SKM-1 treated with dmso at 0.1 percent for 144 hours (cell line): ENCODE measurements around the gene HSPA12A.

Experiments
- DNase-seq: peaks from one replicate; lab custom pipeline; 2025; ENCODE audit not compliant: unreplicated experiment; lab: John Stamatoyannopoulos, UW

Gene HSPA12A

DNA sequence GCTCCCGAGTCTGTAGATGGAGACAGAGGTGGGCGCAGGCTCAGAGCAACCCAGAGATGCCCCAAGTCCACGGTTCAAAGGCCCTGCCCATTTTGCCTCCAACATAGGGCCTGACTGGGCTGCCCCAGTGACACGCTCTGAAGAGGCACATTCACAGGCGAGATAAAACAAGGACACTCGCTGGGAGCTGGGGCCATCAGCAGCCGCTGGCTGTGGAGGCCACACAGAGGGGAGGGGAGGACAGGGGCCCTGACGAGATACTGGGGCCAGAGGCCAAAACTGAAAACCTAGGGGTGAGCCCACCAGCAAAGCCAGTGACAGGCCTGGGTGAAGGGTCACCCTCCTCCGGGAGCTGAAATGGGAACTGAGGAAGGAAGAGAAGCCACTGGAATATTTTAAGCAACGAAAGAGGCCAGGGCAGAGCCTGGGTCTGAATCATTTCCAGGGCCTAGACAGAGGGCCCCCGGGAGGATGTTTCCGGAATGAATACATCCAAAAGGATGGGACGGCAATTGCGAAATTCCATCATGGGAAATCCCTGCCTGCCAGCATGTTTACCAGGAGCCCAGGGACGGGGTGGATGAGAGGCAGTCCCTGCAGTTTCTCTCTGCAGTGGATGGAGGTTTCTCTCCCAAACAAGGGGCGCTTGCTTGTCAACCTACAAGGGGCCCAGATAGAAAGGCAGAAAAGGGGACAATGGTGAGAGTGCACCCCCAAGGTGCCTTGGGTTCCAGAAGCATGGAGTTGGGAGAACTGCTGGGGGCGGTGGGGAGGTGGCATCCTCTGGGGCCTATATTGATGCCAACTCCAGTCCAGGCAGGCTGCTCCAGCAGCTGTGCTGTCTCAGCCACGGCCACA lies 29.0 kb upstream of the HSPA12A start:
- DNase-seq = no peak

DNA sequence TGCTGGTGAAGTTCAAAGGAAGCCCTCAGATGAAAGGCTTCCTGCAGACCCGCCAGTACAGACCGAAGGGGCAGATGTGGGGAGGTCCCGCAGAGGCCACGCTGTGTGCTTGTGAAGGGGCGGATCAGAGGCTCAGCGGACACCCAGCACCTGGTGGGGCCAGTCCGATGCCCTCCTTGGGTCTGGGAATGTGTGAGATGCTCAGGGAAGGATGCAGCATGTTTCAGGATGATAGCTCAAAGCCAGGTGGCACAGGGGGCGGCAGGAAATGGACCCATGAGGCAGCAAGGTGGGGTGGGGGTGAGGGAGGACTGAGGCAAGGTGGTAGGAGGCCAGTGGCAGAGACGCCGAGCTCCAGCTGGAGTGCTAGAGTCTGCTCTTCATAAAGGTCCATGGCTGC lies 27.9 kb upstream of the HSPA12A start:
- no peak for DNase-seq

DNA sequence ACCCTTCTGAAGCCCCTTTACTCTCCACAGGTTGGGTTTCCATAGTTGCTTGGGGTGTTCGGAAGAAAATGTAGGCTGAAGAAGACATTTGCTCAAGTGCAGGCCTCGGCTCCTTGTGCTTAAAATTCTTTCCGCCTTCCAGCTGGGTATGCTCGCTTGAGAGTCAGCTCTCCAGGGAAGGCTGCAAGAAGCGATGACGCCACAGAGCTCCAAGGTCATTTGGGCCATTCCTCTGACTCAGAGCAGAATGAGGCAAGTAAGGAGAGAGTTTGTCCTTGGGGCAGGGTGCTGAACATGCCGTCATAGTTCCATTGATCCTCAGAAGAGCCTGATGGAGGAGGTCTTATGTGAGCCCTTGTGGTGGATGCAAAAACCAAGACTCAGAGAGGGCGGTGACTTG lies 27.4 kb upstream of the HSPA12A start:
- DNase-seq = no peak

DNA sequence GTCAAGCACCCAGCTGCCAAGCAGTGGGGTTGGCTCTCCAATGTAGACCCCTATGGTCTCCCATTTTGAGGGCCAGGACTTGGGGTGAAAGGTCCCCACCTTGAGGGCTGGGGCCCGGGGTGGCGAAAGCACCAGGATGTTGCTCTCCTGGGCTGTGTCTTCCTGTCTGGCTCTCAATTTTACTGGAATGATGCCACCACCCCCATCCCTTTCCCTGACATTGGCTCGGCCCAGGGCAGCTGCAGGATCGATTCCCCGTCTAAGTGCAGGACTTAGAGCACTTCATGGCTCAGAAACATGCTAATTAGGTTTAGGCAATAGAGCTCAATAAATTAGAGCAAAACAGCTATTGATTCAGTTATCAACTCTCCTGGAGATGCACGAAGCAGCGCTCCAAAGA lies 27.0 kb upstream of the HSPA12A start:
- no peak for DNase-seq

DNA sequence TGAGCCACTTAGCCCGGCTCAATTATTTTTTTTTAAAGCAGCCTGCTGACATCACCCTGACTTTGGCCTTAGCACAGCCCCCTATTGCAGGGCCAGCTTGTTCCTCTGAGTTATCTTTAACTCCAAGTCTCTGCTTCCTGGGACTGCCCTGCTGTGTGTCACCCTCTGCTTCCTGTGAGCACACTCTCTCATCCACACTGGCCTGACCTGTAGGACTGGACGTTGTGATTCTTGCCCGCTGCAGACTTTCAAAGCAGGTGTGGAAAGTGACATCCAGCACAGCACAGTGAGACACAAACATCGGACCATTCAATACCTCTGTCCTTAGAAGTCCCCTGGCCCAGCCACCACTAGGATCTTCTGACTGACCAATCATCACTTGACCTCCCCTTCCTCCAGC lies 26.4 kb upstream of the HSPA12A start:
- DNase-seq = peak; percentile 5

DNA sequence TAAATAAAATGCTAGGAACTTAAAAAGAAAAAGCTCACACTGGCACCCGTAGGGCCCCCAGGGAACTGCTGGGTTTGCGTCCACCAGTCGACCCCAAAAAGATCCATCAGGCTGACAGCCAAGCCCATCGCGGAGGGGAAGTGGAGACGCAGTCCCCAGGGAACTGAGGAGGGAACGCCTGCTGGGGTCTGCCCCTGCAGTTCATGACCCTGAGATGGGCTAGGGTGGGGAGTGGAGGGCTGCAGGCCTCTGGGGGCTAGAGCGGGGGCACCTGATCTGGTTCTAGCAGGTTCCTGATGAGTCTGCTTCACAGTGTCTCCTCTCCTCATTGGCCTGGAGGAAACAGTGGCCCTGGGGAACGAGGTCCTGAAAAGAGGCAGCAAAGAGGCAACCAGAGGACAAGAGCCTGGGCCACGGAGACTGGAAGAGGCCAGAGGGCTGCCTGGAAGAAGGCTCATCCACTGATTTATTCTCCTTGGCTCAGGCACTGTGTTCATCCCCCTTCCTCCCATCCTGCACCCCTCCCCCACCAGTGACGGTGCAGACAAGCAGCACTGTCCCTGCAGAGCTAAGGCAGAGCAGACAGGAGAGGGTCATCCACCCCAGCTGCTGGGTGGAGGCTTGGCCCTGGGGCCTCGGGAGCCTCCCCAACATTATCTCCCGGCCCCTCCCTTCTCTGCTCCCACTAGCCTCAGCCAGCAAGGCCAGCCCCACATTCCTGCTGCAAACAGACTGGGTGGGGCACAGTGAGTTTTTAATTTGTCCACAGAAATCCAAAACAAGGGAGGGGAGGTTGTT lies 24.7 kb upstream of the HSPA12A start:
- no peak for DNase-seq

DNA sequence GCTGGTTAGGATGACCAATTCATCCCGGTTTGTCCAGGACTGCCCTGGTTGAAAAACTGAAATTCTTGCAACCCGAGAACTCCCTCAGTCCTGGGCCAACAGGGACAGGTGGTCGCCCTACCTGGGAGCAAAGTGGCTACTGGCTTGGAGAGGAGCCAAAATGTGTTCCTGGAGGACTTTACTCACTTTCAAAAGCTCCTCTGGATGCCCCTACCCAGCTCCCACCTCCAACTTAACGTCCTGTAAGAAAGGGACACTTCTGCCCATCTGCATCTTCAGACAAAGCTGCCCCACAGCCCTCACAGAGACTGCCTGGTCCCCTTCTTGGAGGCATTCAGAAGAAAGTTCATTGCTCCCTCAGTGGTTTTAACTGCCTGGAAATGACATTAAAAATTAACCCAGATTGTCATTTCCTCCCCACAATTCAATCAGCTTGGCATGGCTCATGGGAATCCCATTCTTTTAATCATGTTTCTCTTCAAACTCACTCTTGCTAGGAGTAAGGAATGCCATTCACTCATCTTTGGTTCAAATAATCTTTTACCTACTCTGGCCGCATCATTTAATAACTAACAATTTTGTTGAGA lies 24.0 kb upstream of the HSPA12A start:
- no peak for DNase-seq

DNA sequence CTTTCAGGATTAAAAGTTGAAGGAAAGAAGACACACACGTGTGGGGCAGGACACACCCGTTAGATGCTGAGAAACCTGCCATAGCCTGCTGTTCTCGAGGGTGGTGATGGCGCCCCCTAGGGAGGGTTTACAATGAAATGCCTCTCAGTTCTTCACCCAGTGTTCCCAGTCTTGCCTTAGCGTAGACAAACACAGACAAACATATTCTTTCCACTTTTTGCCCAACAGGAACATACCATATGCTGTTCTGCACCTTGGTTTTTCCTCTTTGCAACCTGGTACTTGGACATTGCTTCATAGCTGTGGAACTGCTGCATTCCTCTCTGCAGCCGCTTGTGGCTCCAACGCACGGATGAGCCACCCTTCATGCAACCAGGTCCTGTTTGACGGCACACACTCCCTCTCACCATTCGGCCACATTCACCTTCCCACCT lies 23.3 kb upstream of the HSPA12A start:
- peak; percentile 4 for DNase-seq

DNA sequence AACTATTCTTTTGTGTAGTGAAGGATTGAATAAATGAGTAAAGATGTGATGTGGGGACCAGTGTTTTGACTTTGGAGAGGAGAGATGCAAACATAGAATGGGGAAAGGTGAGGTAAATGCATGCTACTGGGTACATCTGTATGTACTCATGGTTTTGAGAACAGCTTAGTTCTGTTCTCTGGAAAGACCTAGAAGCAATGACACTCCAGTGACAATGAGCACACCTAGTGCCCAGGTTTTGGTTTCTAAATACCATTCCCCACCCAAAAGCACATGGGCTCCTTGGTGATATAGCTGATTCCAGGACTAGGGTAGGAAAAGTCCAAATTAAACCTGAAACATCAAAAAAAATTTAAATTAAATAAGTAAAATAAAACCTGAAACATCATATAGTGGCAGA lies 22.6 kb upstream of the HSPA12A start:
- no peak for DNase-seq

DNA sequence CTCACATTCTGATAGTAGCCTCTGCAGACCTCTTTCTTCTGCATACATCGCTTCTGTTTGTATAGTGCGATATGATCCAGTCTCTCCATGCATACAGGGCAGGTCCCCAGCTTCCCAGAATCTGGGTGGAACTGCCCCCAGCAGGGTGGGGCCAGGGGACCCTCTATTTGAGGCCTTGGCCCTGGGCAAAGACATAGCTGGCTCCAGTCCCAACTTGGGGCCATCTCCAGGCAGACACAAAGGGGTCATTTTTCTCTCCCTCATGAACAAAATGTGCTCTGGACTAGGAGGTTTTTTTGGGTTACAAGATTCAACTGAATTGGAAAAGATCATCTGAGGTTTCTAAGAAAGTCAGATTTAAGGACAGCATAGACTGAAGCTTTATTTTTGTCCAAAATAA lies 21.1 kb upstream of the HSPA12A start:
- DNase-seq = no peak

DNA sequence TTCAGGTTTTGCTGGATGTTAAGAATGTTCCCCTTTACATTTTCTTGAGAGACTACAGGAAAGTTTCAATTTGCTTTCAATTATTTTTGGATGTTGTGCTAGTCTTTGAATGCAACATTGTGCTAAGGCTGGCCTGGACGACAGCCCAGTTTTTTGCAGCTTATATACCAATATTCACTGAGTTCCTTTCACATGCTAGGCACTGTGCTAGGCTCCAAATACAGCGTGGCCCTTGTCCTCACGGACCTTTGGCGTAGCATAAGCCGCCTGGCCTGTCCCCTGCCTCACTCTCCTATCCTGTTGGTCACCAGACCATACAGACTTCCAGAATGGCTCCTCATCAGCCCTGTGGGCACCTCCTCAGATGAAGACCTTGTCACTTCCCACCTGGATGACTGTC lies 19.5 kb upstream of the HSPA12A start:
- no peak for DNase-seq

DNA sequence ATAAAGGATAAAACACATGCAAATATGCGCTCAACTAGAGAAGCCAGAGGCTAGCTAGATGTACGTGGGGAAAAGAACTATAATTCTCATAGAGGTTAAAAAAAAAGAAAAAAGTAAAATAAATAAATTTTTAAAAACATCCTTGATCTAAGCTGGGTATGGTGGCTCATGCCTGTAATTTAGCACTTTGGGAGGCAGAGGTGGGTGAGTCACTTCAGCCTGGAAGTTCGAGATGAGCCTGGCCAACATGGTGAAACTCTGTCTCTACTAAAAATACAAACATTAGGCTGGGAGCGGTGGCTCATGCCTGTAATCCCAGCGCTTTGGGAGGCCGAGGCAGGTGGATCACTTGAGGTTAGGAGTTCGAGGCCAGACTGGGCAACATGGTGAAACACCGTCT lies 18.6 kb upstream of the HSPA12A start:
- no peak for DNase-seq

DNA sequence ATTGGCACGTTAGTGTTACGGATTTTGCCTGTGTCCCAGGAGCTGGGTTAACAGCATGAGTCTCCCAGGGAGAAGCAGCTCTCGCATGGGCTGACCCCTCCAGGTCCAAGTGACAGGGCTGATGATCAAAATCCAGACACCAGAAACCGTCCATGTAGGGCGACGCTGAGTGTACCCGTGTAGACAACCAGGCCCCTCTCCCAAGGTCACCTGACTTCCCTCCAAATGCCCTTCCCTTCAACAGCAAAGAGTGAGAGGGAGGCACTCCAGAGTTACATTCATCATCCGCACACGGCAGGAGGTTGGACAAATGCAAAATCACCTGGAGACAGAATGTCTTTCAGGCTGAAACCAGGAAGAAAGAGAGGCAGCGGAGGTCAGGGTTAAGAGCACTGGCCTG lies 14.9 kb upstream of the HSPA12A start:
- DNase-seq = no peak

DNA sequence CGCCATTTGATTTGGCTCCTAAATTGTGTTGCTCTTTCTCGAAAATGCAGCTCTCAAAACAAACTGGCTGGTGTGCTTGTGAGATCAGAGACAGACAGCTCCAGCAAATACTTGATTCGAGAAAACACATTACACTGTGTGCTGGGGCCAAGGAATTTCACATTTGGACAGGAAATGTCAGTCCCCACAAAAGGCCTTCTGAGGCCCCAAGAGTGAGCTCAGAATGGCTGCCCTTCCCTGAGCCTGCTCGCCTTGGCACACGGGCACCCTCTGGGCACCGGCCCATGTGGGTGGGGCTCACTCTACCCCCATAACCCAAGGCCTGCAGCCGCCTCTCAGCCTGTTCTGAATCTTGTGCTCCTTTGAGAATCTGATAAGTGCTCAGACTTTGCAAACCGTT lies 13.9 kb upstream of the HSPA12A start:
- DNase-seq = no peak

DNA sequence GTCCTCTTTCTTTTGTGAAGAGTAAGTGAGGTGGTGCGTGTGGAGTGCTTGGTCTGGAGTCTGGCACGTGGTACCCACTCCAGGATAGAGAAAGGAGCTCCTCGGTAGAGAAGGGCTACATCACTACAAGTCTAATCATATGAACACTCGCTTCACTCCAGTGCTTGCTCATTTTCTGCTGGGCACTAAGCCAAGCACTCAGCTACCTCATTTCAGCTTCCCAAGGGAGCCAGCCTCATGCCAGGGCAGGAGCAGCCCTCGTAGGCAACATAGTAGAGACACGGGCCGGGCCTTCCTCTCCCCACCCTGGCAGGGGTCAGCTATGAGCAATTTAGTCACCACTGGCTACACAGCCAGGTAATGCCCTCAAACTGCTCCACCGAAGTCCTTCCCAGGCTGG lies 11.4 kb upstream of the HSPA12A start:
- DNase-seq = no peak

DNA sequence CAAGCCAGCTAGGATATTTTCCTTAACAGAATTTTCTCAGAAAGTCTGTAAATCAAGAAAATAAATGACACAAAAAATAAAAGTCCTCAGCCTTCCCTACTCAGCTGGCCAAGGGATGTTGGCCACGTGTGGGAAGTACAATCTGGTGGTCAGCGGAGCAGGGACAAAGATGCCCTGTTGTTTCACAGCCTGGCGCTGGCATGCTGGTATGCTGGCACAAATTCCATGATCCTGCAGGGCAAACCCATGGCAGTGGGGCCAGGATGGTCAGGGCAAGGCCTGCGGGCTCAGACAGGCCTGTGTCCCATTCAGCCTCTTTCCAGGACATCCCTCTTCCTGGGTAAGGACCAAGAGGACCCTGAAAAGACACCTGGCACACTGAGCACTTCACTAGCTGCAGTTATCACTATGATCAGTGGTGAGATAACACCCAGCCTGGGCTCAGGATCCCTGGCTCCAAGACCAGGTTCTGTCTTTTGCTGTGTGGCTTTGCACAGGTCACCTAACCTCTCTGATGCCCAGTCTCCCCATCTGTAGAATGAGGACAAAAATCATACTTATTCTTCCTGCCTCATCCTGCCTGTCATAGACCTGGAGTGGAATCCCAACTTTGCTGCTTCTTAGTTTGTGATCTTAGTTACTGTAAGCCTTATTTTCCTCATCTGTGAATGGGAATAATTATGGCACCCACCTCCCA lies 10.8 kb upstream of the HSPA12A start:
- no peak for DNase-seq

DNA sequence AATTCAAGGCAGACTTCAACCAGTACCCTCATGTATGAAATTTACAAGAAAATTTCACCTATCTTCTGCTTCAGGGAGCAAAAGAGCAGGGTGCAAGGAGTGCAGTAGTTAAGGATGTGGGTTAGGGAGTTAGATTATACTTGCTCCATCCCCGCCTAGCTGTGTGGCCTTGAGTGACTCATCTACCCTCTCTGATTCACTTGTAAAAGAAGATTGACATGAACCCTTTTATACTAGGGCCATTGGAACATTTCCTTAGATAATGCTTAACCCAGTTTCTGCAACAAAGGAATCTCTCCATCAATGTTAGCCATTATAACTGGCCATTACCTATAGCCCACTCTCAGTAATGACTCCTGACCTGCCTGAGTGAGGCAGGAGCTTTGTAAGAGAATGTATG lies 10.2 kb upstream of the HSPA12A start:
- DNase-seq = no peak

DNA sequence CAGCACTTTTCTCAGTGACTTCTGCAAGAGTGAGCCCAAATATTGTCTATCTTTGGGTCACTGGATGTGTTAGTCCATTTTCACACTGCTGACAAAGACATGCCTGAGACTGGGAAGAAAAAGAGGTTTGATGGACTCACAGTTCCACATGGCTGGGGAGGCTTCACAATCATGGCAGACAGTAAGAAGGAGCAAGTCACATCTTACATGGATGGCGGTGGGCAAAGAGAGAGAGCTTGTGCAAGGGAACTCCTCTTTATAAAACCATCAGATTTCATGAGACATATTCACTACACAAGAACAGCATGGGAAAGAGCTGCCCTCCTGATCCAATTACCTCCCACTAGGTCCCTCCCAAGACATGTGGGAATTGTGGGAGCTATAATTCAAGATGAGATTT lies 6.1 kb upstream of the HSPA12A start:
- no peak for DNase-seq

DNA sequence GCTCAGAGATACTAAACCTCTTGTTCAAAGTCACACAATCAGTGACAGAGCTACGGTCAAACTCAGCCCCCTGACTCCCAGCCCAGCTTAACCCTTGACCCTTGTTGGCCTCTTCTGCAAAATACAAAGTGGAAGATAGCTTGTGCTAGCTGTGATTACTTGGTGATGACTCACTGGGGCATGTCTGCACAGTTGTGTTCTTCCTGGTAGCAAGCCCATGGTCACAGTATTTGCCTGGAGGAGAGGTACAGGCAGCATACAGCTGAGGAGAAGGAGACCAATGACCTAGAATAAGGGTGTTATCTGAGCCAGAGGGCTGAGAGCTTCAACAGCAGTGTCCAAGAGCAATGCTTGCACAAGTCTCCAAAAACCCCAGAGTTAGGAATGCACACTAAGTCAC lies 5.7 kb upstream of the HSPA12A start:
- DNase-seq = no peak

DNA sequence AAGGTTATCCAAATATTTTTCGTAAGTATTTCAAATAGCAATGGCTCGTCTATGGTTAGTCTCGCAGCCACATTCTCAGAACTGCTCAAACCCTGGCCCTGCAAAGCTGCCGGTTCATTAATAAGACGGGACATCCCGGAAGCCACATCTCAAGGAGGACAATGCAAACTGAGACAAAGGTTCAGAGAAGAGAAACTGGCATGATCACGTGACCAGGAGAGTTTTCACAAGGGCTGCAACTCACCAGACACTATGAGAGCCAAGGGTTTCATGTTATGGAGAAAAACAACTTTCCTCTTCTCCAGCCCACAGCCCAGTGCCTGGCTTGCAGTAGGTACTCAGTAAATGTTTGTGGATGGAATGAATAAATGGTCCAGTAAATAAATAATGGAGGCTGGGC lies 5.0 kb upstream of the HSPA12A start:
- DNase-seq = no peak

DNA sequence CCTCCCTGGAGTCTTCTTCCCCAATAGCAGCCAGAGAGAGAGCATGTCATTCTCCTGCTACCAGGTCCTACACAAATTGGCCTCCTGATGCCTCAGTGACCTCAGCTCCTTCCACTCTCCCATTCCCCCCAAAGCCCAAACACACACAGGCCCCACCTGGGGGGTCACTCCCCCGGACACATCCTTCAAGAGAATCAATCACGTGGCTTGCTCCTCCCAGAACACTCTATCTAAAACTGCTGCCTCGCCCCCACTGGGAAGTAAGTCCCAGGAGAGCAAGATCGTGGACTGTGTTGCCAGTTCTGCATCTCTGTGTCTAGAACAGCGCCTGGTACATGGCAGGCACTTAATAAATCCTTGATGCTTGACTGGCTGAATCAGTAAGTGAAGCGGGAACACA lies 2.5 kb upstream of the HSPA12A start:
- no peak for DNase-seq
